Measurements from ENCODE around the gene RADIL.

RADIL gene

DNA sequence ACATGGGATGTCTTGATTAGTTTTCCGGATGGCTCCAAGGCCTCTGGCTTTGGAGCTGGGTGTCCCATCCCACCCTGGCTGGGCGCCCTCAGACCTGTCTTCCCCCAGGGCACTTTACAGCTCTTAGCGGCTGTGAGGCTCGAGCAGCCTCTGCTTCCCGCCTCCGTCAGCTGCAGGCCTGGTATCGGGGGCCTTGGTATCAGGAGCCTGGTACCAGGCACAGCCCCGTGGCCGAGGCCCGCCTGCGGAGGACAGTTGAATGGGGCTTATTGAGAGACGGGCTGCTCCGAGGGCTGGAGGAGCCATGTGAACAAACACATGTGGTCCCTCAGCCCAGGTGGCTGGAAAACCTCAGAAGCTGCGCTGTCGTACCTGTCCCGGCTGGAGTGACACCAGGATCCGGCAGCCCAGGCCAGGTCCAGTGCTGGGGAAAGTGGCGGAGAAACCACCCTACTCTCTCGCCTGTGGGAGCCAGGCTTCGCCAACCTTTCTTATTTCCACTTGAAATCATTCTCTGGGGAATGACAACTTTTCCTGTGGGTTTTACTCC lies 132.0 kb downstream of the RADIL start:
- H3K4me3 ChIP-seq (ENCODE audit: low read depth in 1 of 2, low read length in 2 of 2) = no peak overlapping the region
- H3K9me3 ChIP-seq (ENCODE audit: control insufficient read depth in 1 of 2, low read length in 2 of 2) = no peaks in the 10 kb centered on the region
- no peaks in the 10 kb centered on the region for H3K27me3 ChIP-seq (ENCODE audit: low read depth, low read length)
- H3K27ac ChIP-seq (ENCODE audit: low read length) = no peak overlapping the region
- peaks cover 5 to 20% of the 10 kb centered on the region in 2 donors for H3K4me1 ChIP-seq (ENCODE audit: control insufficient read depth in 1 of 2, insufficient read depth in 2 of 2, low read length in 2 of 2)
- peaks cover 9 to 34% of the 10 kb centered on the region in 2 donors for H3K36me3 ChIP-seq (ENCODE audit: control insufficient read depth in 1 of 2, insufficient read depth in 2 of 2, low read length in 2 of 2)

- peaks cover 5 to 21% of the 10 kb centered on the region in 2 donors for H3K4me1 ChIP-seq (ENCODE audit: control insufficient read depth in 1 of 2, insufficient read depth in 2 of 2, low read length in 2 of 2)
- H3K27me3 ChIP-seq (ENCODE audit: low read depth, low read length) = no peaks in the 10 kb centered on the region
- H3K9me3 ChIP-seq (ENCODE audit: control insufficient read depth in 1 of 2, low read length in 2 of 2) = no peaks in the 10 kb centered on the region
- H3K4me3 ChIP-seq (ENCODE audit: low read depth in 1 of 2, low read length in 2 of 2) = no peak overlapping the region
- peaks cover 3 to 18% of the 10 kb centered on the region in 2 donors for H3K36me3 ChIP-seq (ENCODE audit: control insufficient read depth in 1 of 2, insufficient read depth in 2 of 2, low read length in 2 of 2)
- no peak overlapping the region for H3K27ac ChIP-seq (ENCODE audit: low read length)
These were observed 133.7 kb downstream of the RADIL start for GRCh38 chr7:4749798-4750197.

GRCh38 chr7:4749363-4749762 lies 134.2 kb downstream of the RADIL start:
- peaks cover 9 to 25% of the 10 kb centered on the region in 2 donors for H3K4me1 ChIP-seq (ENCODE audit: control insufficient read depth in 1 of 2, insufficient read depth in 2 of 2, low read length in 2 of 2)
- H3K9me3 ChIP-seq (ENCODE audit: control insufficient read depth in 1 of 2, low read length in 2 of 2) = no peaks in the 10 kb centered on the region
- H3K36me3 ChIP-seq (ENCODE audit: control insufficient read depth in 1 of 2, insufficient read depth in 2 of 2, low read length in 2 of 2) = peaks cover 0 to 14% of the 10 kb centered on the region in 2 donors
- no peak overlapping the region for H3K4me3 ChIP-seq (ENCODE audit: low read depth in 1 of 2, low read length in 2 of 2)
- no peaks in the 10 kb centered on the region for H3K27me3 ChIP-seq (ENCODE audit: low read depth, low read length)
- no peak overlapping the region for H3K27ac ChIP-seq (ENCODE audit: low read length)

All from muscle layer of duodenum (tissue), 2 donors.